ENCODE measurements around the gene DISP3. TPM values are rescaled to one million over a fixed set of nuclear protein-coding genes. Genes with fewer than 3 reads are reported as not detected.
A peak's percentile ranks its signal among the peaks of the same experiment; 100 is the strongest.

DISP3 gene
- total RNA-seq, 1 donor = under 0.01 TPM

GRCh38 chr1:11502516-11502915, 23.6 kb downstream of the DISP3 start:
- no peak overlapping the region for H2AFZ ChIP-seq (ENCODE audit: low read length)
- TF ChIP-seq, protein P1, sequence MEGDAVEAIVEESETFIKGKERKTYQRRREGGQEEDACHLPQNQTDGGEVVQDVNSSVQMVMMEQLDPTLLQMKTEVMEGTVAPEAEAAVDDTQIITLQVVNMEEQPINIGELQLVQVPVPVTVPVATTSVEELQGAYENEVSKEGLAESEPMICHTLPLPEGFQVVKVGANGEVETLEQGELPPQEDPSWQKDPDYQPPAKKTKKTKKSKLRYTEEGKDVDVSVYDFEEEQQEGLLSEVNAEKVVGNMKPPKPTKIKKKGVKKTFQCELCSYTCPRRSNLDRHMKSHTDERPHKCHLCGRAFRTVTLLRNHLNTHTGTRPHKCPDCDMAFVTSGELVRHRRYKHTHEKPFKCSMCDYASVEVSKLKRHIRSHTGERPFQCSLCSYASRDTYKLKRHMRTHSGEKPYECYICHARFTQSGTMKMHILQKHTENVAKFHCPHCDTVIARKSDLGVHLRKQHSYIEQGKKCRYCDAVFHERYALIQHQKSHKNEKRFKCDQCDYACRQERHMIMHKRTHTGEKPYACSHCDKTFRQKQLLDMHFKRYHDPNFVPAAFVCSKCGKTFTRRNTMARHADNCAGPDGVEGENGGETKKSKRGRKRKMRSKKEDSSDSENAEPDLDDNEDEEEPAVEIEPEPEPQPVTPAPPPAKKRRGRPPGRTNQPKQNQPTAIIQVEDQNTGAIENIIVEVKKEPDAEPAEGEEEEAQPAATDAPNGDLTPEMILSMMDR (IDR thresholded peaks at IDR 0.05; ENCODE audit: extremely low read depth, low read depth, low read length) = no peak
- no peaks in the 10 kb centered on the region for H3K4me1 ChIP-seq (ENCODE audit: insufficient read depth, low read length)
- DNase-seq (ENCODE audit: insufficient read length, low spot score, missing footprints) = peak; percentile 43
- peaks cover 9% of the 10 kb centered on the region for H3K9me3 ChIP-seq (ENCODE audit: low read depth, low read length)
- H3K79me2 ChIP-seq (ENCODE audit: insufficient read depth, low read length) = no peaks in the 10 kb centered on the region
- no peak overlapping the region for H3K4me3 ChIP-seq (ENCODE audit: insufficient read depth, low read length)
- H3K27me3 ChIP-seq (ENCODE audit: insufficient read depth, low read length) = no peaks in the 10 kb centered on the region
- H4K20me1 ChIP-seq (ENCODE audit: insufficient read depth, low read length) = no peaks in the 10 kb centered on the region
- H3K27ac ChIP-seq (ENCODE audit: low read depth, low read length) = no peak overlapping the region
- H3K36me3 ChIP-seq (ENCODE audit: insufficient read depth, low read length) = no peaks in the 10 kb centered on the region
- H3K4me2 ChIP-seq (ENCODE audit: insufficient read depth, low read length) = no peak overlapping the region

- no peak overlapping the region for H3K4me3 ChIP-seq (ENCODE audit: insufficient read depth, low read length)
- no peaks in the 10 kb centered on the region for H4K20me1 ChIP-seq (ENCODE audit: insufficient read depth, low read length)
- no peak overlapping the region for H3K27ac ChIP-seq (ENCODE audit: low read depth, low read length)
- H3K36me3 ChIP-seq (ENCODE audit: insufficient read depth, low read length) = no peaks in the 10 kb centered on the region
- peaks cover 11% of the 10 kb centered on the region for H3K9me3 ChIP-seq (ENCODE audit: low read depth, low read length)
- H2AFZ ChIP-seq (ENCODE audit: low read length) = no peak overlapping the region
- H3K4me2 ChIP-seq (ENCODE audit: insufficient read depth, low read length) = no peak overlapping the region
- no peaks in the 10 kb centered on the region for H3K27me3 ChIP-seq (ENCODE audit: insufficient read depth, low read length)
- TF ChIP-seq, protein P1 (IDR thresholded peaks at IDR 0.05; ENCODE audit: extremely low read depth, low read depth, low read length) = no peak
- DNase-seq (ENCODE audit: insufficient read length, low spot score, missing footprints) = no peak
- no peaks in the 10 kb centered on the region for H3K79me2 ChIP-seq (ENCODE audit: insufficient read depth, low read length)
- H3K4me1 ChIP-seq (ENCODE audit: insufficient read depth, low read length) = no peaks in the 10 kb centered on the region
Observed at GRCh38 chr1:11504599-11504998, 25.6 kb downstream of the DISP3 start.

DNA sequence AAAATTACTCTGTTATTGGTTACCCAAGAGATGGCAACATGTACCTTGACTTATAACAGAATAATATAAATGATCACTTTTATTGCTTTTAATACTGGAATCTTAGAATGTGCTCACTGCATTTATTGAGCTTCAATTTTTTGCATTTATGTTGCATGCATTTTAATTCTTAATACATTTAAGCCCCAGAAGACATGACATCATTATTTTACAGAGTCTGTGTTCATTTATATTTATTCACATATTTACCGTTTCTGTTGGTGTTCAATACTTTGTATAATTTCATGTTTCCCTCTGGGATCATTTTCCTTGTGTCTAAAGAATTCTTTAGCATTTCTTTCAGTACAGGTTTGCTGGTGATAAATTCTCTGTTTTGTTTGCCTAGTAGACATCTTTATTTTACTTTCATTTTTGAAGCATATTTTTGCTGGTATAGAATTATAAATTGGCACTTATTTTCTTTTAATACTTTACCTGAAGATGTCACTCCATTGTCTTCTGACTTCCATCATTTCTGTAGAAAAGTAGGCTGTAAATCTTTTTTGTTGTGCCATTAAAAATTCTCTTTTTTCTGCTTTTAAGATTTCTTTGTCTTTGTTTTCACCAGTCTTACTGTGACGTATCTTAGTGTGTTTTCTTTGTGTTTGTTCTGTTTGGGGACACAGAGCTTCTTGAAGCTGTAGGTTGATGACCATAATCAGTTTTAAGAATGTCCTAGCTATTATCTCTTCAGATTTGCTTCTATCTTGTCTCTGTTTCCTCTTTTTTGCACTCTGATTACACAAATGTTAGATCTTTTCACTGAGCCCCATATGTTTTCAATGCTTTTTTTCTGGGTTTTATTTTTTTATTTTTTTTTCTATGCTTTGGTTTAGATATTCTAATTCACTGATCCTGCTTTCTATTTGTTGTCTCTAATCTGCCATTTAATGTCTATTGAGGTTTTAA, 26.9 kb downstream of the DISP3 start:
- DNase-seq (ENCODE audit: insufficient read length, low spot score, missing footprints) = no peak
- TF ChIP-seq, protein P1 (IDR thresholded peaks at IDR 0.05; ENCODE audit: extremely low read depth, low read depth, low read length) = no peak

DNA sequence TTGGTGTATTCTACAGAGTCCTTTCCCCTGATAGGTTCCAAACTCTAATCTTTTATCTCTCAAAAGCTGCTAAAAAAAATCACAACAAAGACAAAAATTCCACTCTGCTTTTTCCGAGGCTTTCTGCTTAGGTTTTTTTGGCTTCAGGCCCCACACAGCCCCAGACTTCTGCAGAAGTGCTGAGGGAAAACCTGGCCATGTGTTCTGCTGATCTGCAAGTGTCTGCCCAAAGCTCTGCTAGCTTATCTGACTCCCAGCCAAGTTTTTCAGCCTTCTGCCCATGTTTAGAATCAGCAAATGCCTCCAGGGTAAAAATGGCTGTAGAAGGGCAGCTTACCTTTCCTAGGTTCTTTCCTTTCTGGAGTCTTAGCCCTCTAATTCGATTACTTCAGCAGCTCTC, 28.4 kb downstream of the DISP3 start:
- TF ChIP-seq, protein P1 (IDR thresholded peaks at IDR 0.05; ENCODE audit: extremely low read depth, low read depth, low read length) = no peak
- no peaks in the 10 kb centered on the region for H4K20me1 ChIP-seq (ENCODE audit: insufficient read depth, low read length)
- no peaks in the 10 kb centered on the region for H3K4me1 ChIP-seq (ENCODE audit: insufficient read depth, low read length)
- no peaks in the 10 kb centered on the region for H3K27me3 ChIP-seq (ENCODE audit: insufficient read depth, low read length)
- H2AFZ ChIP-seq (ENCODE audit: low read length) = no peak overlapping the region
- H3K79me2 ChIP-seq (ENCODE audit: insufficient read depth, low read length) = no peaks in the 10 kb centered on the region
- H3K36me3 ChIP-seq (ENCODE audit: insufficient read depth, low read length) = no peaks in the 10 kb centered on the region
- no peak overlapping the region for H3K27ac ChIP-seq (ENCODE audit: low read depth, low read length)
- no peak for DNase-seq (ENCODE audit: insufficient read length, low spot score, missing footprints)
- peaks cover 11% of the 10 kb centered on the region for H3K9me3 ChIP-seq (ENCODE audit: low read depth, low read length)
- no peak overlapping the region for H3K4me3 ChIP-seq (ENCODE audit: insufficient read depth, low read length)
- H3K4me2 ChIP-seq (ENCODE audit: insufficient read depth, low read length) = no peak overlapping the region

More for the DNA sequence above, 26.9 kb downstream of the DISP3 start:
- Histone ChIP-seq H3K4me2 (ENCODE audit: insufficient read depth, low read length) (no peak overlapping the region), H3K27me3 (ENCODE audit: insufficient read depth, low read length) (no peaks in the 10 kb centered on the region), H4K20me1 (ENCODE audit: insufficient read depth, low read length) (no peaks in the 10 kb centered on the region), H3K79me2 (ENCODE audit: insufficient read depth, low read length) (no peaks in the 10 kb centered on the region), H3K36me3 (ENCODE audit: insufficient read depth, low read length) (no peaks in the 10 kb centered on the region), H3K9me3 (ENCODE audit: low read depth, low read length) (peaks cover 11% of the 10 kb centered on the region), H3K4me3 (ENCODE audit: insufficient read depth, low read length) (no peak overlapping the region), H3K4me1 (ENCODE audit: insufficient read depth, low read length) (no peaks in the 10 kb centered on the region), H2AFZ (ENCODE audit: low read length) (no peak overlapping the region), H3K27ac (ENCODE audit: low read depth, low read length) (no peak overlapping the region)
